GM21423 (cell line): Measurements from ENCODE around the gene DNAJB13.
"Not testable (repeated sequence)": the region's sequence is repeated elsewhere in the genome, so short reads cannot be mapped to it uniquely, and the experiment has no call there.

Experiments used
- ATAC-seq: cut with Tn5 transposase; IDR thresholded peaks from one replicate; pipeline ENCODE4 v1.9.1; 2021; ENCODE audit warnings: mild to moderate bottlenecking, moderate library complexity; ENCODE audit not compliant: unreplicated experiment

DNAJB13 gene

DNA sequence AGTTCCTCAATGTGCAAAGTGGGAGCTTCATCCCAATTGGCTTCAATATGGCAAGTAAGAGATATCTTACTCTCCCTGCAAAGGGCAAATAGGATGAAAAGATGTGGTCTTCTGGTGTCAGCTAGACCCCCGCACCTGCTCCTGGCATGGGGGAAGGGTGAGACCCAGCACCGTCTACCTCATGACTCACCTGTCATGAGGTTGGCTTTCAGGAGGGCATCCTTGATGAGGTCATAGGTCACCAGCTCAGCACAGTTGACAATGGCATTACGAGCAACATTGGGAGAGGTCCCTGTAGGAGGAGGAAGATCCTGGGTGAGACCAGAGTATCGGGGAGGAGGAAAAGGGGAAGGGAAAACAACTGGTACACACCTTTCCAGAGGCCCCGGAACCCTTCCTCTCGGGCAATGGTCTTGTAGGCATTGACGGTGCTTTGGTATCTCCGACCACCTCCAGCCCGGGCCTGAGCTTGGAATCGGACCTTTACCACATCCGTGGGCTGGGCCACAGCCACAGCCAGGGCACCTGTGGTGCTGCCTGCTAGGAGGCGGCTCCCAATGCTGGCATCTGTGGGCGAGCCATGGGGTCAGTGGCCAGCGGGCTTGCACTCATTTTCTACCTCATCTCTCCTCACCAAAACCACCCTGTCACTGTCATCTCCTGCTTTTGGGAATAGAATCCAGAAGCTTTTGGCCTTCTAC, 25.8 kb downstream of the DNAJB13 start:
- ATAC-seq: no peak

- no peak for ATAC-seq
Measured at GRCh38 chr11:73977856-73978519, 27.2 kb downstream of the DNAJB13 start.

DNA sequence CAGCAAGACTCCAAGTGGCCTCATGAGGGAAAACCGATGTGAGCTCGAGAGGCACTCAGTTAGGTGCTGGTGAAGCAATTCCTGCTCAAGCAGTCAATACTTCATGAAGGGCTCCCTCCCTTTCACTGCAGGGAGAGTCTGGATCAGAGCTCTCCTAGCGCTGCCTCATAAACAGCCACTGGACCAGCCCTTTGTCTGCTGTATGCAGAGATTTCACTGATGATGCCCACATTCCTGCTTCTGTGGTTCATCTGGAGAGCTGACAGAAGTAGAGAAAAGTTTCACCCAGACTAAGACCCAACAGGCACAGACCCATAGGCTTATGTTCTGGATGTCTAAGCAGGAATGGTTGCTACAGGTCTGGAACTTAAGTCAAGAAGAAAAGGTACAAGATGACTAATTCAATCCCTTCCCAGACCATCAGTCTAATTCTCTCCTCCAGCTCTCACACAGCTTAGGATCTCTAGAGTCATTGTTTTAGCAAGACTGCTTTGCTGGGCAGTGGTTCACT, 27.8 kb downstream of the DNAJB13 start:
- ATAC-seq: no peak

- ATAC-seq: peak; percentile 44
Measured at GRCh38 chr11:73980001-73980961, 29.5 kb downstream of the DNAJB13 start.

DNA sequence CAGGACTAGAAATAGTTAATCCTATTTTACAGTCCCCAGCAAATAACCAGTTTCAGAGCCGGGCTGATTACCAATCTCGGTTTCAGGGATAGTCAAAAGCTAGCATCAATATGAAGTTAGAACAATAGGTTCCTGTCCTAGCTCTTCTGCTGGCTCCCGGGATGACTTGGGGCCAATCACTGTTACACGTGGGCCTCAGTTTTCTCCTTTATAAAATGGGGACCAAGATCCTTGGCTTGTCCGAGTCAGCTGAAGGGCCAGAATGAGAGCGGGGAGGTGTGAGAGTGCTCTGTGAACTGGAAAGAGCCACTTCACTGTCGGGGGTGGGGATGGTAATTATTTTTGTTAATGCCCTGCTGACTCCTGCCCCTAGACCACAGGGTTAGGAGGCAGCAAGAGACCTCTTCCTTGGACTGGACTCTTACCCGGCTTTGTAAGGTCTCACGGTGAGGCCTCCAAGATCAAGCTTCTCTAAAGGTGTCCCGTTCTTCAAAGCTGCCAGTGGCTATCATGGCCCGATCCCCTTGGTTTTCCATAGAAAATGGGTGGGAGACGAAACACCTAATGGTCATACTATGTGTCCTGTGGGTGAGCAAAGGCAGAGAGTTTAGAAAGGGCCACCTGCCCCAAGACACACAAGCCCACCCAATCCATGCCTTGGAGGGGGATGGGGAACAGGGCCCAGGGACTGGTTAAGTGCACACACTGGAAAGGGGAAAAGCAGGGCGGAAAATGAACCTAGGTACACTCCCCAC, 30.4 kb downstream of the DNAJB13 start:
- ATAC-seq: no peak

DNA sequence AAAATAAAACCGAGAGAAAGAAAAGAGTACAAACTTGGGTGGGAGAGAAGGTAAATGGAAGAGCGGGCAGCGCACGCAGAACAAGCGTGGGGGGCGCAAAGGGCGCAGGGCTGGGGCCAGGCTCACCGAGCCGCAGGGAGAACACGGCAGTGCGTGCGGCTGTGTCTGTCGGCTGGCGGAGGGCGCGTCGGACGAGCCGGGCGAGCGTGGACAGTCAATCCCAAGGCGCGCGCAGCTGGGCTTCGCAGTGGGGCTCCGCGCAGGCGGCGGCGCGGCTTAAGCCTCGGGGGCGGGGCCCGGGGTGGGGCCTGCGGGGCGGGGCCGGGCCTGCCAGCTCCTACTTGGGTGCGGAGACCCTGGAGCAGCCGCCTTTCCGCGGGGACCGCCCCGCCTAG, 31.8 kb downstream of the DNAJB13 start, which contains the start of gene UCP2:
TSS of gene UCP2 (minus strand) at position 249 of the 395 bp plus-strand sequence. CDS start 4,465 bp downstream, outside the sequence.
- peak; percentile 44 for ATAC-seq

DNA sequence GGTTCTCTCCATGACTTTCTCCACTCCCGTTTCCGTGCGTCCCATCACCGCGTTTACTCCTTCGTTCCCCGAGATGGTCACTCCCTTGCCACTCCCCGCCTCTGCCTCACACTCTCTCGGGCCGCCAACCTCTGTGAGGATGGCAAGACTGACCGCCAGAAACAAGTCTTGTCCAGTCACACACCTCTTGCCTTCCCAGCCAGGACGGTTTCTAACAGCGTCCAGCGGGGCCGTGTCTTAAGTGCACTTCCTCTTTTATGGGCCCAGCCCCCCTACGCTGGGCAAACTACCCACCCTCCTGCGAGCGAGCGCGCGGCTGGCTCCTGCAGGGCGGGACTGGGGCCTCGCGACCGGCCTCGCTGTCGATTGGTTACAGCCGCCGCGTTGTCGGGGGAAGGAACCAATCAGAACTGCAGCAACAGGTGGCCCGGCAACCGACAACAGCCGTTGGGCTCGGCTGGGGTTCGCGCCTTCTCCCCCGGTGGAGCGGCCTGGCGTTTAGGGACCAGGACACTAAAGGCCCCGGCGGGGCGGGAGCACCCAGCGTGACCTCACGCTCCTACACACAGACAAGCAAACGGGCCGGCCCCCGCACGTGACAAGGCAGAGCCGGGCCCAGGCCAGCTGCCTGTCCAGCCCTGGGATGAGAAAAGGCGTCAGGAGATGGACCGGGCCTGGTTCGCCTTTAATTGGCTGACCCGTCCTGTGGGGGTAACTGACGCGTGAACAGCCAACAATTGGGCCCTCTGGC, 32.3 kb downstream of the DNAJB13 start:
- ATAC-seq: peak; percentile 68

DNA sequence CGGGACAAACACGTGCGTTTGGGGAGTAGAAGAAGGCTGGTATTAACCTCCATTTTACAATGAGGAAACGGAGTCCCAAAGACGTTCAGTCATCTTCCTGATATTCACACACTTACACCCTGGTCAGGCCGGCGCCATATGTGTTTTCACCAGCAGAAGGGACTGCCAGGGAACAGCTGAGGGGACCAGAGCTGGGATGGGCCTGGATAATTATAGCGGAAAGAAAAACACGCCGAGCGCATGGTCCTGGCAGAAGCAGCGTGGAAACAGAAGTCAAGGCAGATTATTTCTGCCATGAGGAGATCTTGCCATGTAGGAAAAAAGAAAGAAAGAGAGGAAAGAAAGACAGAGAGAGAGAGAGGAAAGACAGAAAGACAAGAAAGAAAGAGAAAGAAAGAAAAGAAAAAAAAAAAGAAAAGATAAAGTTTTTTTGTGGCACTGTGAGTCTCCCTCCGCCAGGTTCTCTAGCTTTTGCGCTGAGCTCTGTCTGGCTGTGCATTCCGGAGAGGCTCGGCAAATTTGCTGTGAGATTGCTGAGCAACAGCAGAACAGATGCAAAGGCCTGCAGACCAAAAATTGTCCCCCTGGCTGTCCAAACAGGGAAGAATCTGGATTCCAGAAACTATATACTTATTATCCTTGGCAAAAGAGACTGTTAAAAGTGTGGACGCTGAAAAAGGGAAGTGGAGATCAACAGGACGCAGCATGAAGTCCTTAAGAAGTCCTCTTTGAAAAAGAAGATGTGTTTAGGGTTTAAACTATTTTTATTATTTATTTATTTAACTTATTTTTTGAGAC, 33.1 kb downstream of the DNAJB13 start:
- no peak for ATAC-seq

DNA sequence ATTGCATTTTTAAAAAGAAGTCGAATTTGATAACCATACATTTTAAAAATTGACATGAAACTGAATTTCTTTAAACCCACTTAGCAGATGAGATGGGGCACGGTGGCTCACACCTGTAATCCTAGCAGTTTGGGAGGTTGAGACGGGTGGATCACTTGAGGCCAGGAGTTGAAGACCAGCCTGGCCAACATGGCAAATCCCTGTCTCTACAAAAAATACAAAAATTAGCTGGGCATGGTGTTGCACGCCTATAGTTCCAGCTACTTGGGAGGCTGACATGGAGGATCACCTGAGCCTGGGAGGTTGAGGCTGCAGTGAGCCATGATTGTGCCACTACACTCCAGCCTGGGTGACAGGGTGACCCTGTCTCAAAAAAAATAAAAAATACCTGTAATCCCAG, 34.8 kb downstream of the DNAJB13 start:
- ATAC-seq: not testable (repeated sequence)

GRCh38 chr11:73988227-73988626, 37.4 kb downstream of the DNAJB13 start:
- no peak for ATAC-seq

GRCh38 chr11:73989156-73989555, 38.3 kb downstream of the DNAJB13 start:
- ATAC-seq: no peak

DNA sequence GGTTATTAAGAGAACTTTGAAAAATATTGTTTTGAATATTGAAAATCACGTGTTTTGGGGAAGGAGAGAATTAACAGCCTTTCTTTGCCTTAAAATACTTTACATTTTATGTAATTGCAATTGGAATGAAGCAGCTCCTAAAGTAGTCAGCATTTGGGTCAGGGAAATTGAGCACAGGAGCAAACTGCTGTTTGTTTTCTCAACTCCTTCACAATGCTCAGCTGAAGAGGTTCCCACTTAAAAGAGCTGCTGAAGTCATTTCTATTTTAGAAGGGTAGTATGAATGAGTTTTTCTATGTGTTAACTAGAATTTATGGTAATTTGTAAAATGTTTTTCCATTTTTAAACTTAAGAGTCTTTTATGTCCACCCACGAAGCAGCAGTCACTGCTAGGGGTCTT, 39.9 kb downstream of the DNAJB13 start:
- ATAC-seq: no peak

DNA sequence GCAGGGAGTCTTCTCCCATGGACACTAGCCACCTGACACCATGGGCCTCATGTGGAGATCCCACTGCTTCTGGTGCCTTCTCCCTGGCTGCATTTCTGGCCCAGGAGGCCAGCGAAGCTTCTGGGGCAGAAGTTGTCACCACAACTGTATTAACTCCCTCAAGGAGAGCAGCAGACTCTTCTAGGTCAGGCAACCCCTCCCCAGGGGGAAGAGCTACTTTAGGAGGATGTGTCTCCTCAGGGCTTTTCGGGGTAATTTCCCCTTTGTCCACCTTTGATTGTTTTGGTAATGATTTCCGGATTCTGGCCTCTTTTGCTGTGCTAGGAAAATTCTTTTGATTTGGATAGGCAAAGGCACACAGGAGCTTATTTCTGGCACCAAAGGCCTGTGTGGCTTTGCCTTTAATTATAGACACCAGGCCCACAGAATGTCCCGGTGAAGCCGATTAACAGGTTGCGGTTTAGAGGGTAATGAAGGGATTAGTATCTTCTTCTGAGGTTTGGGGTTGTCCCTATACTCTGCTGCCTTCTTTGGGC, 40.7 kb downstream of the DNAJB13 start:
- no peak for ATAC-seq

- peak; percentile 44 for ATAC-seq
Measured at GRCh38 chr11:73995247-73995646, 44.4 kb downstream of the DNAJB13 start.

DNA sequence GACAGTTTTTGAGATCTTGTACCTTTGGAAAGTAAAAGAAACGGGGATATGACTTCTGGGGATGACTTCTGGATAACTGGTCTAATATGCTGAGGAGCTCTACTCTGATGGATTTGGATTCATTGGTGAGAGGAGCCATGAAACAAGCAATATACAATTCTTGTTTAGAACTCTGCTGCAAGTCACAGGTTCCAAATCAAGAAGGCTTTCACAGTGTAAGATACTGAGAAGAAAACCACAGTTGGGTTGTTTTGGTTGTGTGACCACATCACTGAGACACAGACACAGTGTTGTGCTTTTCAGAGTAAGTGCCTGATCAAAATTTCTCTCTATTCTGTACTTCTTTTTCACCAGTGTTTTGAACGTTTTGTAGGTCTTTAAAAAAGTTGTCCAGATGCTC, 44.9 kb downstream of the DNAJB13 start:
- peak; percentile 50 for ATAC-seq

- no peak for ATAC-seq
Measured at GRCh38 chr11:73996161-73996747, 45.4 kb downstream of the DNAJB13 start.

GRCh38 chr11:73997120-73997770, 46.4 kb downstream of the DNAJB13 start:
- ATAC-seq: no peak
